HFF-Myc (cell line): ENCODE measurements around the gene LDLRAD4.

Source experiments
- DNase-seq: peaks from one replicate; pipeline ENCODE4 v3.0.0-alpha.2; 2011; ENCODE audit warnings: low read depth; ENCODE audit errors: extremely low read depth
- H3K4me3 ChIP-seq: replicated peaks from 2 replicates; pipeline ENCODE4 v1.5.1; 2011; ENCODE audit warnings: low read depth, mild to moderate bottlenecking, control low read depth, low read length
- TF ChIP-seq, protein P1 (sequence below): IDR thresholded peaks from 2 replicates; pipeline ENCODE4 v1.5.1; 2012; ENCODE audit warnings: mild to moderate bottlenecking, low read depth, low read length, control low read depth; ENCODE audit errors: missing control alignments

LDLRAD4 gene

DNA sequence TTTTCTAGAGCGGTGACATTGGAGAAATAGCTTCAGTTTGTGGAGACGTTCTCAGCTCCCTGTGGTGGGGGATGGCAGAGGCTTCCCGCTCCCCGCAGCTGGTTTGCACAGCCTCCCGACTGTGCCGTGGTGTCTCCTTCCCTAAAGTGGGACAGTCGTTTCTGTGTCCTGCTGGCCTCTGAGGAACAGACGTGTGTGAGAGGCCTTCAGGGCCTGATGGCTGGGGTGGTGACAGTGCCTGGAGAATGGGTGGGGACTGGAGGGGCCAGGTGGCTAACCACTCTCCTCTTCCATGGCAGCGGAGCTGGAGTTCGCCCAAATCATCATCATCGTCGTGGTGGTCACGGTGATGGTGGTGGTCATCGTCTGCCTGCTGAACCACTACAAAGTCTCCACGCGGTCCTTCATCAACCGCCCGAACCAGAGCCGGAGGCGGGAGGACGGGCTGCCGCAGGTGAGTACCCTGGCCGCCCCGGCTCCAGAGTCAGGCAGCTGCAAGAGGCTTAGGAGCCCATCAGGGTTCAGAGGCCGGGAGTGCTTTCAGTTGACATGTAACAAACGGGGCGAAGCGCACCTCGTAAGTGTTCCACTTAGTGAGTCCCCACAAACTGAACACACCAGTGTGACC, 402.4 kb downstream of the LDLRAD4 start:
- TF ChIP-seq, protein P1, sequence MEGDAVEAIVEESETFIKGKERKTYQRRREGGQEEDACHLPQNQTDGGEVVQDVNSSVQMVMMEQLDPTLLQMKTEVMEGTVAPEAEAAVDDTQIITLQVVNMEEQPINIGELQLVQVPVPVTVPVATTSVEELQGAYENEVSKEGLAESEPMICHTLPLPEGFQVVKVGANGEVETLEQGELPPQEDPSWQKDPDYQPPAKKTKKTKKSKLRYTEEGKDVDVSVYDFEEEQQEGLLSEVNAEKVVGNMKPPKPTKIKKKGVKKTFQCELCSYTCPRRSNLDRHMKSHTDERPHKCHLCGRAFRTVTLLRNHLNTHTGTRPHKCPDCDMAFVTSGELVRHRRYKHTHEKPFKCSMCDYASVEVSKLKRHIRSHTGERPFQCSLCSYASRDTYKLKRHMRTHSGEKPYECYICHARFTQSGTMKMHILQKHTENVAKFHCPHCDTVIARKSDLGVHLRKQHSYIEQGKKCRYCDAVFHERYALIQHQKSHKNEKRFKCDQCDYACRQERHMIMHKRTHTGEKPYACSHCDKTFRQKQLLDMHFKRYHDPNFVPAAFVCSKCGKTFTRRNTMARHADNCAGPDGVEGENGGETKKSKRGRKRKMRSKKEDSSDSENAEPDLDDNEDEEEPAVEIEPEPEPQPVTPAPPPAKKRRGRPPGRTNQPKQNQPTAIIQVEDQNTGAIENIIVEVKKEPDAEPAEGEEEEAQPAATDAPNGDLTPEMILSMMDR = no peak
- H3K4me3 ChIP-seq = no peak overlapping the region
- DNase-seq = no peak

DNA sequence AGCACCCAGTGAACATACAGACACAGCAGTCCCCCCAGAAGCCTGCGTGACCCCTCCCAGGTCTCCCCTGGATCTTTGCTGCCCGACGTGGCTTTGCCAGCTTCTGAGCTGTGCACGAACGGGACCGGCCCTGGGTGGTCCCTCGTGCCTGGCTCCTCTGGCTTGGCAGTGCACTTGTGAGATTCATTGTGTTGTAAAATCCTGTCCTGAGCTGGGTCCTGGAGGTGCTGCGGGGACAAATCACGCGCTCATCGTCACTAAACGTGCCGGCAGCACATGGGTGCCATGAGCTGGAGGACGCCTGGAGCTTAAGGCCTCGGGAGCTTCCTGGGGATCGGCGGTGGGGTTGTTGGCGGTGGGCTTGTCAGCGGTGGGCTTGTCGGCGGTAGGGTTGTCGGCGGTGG, 402.9 kb downstream of the LDLRAD4 start:
- H3K4me3 ChIP-seq = no peak overlapping the region
- TF ChIP-seq, protein P1 = no peak
- no peak for DNase-seq

DNA sequence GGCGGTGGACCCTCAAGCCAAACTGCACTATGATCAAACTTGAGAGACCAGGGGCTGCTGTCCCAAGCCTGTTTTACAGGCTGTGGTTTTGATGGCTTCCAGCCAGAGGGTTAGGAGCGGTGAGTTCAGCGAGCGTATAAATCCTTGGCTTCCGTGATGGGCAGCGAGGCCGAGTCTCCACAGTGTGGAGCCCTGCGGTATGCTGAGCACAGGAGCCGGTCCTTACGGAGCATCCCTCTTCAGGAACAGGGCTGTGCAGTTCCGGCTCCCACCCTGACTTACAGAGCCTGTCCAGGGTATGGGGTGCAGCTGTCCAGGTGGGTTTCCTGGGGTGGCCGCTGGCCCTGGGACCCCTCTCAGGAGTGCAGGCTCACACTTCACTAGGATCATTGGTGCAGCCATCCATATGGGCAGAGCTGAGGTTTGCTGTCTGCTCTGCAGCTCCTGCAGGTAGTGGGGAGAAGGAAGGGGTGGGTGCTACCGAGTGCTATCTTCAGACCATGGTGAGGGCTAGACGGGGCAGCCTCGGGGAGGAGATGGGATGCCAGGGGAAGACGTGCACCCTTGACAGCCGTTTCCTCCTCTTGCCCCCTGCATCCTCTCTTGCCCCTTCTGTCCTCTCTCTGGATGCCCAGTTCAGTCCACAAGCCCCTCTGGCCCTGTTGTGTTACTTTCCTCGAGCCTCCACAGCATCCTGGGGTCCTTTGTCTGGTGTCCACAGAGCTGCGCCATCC, 403.5 kb downstream of the LDLRAD4 start:
- DNase-seq = no peak
- H3K4me3 ChIP-seq = no peak overlapping the region
- TF ChIP-seq, protein P1 = no peak

DNA sequence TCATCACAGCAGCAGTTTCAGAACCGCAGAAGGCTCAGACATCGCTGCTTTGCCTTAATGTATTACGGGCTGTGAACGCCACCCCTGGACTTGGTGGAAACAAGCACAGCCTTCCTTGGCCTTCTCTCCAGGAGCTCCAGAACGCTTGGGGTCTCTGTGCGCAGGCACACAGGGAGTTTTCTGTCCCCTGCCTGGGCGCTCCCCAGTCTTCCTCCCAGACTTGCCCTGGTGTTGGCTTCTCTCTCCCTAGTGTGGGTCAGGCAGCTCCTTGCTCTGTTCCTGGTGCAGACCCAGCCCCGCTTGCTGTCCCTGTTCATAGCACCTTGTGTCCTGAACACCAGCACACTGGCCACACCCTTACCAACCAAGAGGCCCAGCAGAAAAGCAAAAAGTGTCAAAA, 404.2 kb downstream of the LDLRAD4 start:
- TF ChIP-seq, protein P1 = no peak
- H3K4me3 ChIP-seq = no peak overlapping the region
- DNase-seq = no peak

DNA sequence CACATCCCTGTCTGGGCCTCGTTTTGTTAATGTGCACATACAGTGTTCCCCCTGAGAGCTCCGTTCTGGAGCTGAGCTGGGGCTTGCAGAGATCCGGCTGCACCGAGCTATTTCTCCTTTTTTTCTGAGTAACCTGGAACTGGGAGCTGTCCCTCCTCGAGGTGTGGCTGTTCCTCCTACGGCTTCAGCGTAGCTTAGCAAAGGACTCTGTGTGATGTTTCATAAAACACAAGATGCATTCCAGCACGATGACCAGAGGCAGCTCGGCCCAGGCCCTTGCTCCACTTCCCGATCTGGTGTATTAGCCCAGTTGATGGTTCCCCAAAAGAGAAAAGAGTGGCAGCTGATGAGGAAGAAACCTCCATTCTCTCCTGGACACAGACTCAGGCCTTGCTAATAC, 404.8 kb downstream of the LDLRAD4 start:
- TF ChIP-seq, protein P1 = no peak
- no peak for DNase-seq
- H3K4me3 ChIP-seq = no peak overlapping the region

DNA sequence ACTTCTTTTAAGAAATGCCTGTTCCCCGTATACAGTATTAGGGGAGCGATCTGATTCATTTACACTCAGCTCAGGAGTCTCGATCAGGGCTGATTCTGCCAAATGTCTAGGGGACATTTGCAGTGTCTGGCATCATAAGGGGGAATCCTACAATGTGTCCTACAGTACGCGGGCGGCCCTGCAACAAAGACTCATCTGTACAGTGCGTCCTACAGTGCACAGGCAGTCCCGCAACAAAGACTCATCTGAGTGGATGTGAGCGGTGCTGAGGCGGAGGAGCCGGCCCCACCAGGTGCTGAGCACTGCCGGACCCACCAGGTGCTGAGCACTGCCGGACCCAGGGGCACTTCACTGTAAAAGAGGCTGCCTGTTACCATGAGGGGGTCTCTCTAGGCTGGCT, 405.3 kb downstream of the LDLRAD4 start:
- no peak overlapping the region for H3K4me3 ChIP-seq
- DNase-seq = no peak
- TF ChIP-seq, protein P1 = no peak
